ENCODE measurements around the gene SLIT3.

The SLIT3 gene

DNA sequence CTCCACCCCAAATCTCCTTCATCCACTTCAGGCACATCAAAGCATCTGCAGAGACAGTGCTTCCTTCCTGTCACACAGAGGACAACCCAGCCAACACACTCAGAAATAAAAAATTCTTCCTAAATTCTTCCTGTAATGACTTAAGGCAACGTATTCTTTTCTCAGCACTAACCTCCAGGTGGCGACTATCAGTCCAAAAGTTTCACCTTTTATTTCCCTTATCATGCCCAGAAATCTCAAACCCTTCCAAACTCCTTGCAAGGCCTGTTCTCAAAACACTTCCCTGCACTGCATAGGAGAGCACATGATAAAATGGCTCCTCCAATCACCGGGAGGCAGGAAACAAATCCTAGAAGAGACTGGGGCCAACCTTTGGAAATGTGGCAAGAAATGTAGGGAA lies 35.1 kb downstream of the SLIT3 start:
- no peak for DNase-seq (ENCODE audit: low read depth)

DNA sequence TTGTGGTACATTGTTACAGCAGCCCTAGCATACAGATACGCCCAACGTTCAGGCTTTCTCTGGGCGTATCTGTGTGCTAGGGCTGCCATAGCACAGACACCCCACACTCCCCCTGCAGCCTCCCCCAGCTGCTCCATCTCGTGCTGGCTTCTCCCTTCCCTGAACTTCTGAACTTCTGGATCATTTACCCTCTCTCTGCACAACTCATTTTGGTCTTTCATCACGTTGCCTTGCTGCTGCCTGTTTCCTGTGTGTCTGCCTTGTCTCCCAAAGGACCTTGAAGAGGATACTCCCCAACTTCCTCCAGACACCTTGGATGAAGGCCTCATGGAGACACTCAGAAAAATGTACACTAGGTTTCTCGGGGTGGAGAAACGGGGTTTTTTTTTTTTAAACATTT lies 37.3 kb downstream of the SLIT3 start:
- no peak for DNase-seq (ENCODE audit: low read depth)

DNA sequence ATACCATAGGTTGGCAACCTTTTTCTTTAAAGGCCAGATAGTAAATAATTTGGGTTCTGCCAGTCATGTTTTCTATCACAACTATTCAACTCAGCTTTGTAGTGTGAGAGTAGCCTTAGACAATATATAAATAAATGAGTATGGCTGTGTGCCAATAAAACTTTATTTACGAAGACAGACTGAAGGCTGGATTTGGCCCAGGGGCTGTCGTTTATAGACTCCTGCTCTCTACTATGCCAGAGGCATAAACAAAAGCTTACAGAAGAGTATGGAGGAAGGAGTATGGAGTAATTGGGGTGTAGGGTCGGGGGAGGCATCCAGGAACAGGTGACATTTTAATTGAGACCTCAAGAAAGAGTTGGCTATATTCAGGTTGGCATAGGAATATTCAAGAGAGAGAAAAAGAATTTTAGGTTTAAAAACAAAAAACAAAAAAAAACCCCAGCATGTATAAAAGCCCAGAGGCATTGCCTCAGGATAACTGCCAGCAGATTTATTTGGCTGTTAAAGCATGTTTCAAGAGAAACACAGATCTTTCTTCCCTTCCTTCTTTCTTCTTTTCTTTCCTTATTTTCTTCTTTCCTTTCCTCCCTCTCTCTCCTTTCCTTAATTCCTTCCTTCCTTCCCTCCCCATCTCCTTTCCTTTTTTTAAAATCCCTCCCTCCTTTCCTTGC lies 39.9 kb downstream of the SLIT3 start:
- no peak for DNase-seq (ENCODE audit: low read depth)

DNA sequence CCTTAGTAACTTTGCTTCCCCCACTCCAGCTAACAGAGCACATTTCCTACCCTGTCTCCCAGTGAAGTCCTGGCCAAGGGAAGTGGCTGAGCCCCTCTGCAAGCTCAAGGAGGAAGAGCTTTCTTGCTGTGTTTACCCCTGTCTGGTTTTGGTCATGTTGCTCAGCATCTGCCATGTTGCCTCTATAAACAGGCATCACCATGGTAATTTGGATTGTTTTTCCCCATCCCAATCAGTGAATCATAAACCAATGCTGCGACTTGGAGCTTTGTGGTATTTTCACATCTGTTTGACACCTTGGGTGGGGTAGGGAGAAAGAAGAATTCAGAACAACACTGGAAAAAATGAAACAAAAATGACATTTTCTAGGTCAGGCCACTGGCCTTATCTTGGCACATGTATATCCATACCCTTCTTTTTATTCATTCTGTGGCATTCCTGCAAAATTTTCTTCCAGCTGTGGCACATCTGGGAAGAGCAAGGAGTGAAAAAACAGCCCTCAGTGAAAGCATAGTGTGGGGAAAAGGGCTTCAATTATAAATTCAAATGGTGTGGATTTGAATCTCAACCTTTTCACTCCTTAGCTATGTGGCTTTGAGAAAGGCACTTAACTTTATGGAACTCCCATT lies 42.5 kb downstream of the SLIT3 start:
- no peak for DNase-seq (ENCODE audit: low read depth)

DNA sequence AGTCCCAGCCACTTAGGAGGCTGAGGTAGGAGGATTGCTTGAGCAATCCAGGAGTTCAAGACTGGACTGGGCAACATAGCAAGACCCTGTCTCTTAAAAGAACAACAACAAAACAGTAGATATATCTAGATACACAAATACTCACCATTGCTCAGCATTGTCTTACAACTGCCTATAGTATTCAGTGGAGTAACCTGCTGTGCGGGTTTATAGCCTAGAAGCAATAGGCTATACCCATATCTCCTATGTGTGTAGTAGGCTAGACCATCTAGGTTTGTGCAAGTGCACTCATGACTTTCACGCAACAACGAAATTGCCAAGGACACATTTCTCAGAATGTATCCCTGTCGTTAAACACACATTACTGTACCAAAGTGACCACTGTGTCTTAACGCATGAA lies 44.7 kb downstream of the SLIT3 start:
- no peak for DNase-seq (ENCODE audit: low read depth)

DNA sequence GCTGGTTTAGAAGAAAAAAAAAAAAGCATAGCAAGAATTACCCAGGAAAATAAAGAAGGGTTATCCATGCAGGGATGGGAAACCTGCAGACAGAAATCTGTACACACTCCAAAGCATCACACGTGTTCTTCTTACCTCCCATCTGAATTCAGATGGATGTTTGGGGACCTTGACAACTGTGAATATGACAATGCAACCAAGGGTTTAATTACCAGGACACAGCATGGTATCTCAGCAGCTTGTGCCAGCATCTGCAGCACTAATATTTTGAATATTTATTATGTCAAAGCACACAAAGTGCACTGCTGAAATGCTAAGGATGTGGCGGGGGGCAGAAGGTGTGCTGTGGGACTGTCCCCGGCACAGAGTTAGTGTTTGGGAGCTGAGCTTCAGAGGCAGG lies 47.9 kb downstream of the SLIT3 start:
- DNase-seq (ENCODE audit: low read depth) = no peak

DNA sequence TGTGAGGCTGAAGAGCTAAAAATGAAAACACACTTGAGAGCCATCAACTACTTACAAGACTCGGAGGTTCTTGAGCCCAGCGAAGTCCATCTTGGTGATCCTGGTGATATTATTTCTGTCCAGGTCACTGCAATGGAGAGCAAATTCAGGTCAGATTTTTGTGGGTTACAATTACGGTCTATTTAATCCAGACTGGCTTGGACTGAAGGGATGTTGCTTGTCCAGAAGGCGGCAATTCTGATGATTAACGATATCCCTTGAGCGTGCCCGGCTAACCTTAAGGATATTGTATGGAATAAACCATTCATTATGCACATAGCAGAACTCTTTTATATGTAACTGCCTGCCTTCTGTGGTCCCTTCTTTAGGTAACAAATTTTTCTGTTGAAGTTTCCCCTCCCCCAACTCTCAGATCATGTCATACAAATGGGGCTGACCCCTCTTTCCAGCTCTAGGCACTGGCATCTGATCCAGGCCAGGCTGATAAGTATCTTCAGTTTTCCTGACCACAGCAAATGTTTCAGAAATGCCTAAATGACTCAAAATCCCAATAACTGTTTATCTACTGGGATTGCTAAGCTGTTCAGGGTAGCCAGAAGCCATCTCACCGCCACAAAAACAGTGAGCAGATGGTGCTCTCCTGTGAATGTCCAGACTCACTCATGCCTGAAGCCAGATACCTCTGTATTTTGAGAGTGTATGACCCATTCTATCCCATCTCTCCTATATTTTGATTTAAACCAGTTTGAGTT lies 49.4 kb downstream of the SLIT3 start:
- no peak for DNase-seq (ENCODE audit: low read depth)

DNA sequence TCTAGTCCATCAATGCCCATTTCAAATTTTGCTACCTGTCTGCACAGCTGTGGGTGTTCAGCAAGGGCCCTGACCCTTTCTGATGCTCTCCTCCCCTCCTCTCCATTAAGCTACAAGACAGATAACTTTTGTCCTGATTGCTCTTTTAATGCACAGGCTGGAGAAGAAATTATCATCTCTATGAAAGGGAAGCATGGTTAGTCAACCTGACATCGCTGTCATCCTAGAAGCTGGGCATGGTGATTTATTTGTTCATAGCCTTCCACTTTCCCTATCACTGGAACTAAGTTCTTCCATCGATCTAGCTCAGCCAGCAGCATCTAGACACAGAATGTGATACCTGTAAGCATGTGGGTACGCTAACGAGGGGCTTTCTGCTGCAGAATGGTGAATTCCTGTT lies 50.1 kb downstream of the SLIT3 start:
- DNase-seq (ENCODE audit: low read depth) = no peak

DNA sequence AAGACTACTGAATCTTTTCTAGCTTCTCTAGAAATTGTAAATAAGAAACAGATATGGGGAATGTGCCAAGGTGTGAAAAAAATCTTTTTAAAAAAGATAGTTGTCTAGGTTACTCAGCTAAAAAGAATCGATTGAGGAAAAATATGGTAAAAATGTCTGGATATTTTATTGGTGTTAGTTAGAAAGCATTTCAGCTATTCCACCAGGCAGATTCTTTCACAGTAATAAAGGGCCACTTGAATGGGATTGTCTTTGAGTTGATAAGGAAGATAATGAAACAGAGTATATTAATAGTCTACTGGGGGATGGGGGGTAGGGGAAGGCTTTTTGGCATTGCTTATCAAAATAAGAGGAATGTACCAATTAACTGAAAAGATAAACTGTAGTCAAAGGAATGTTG lies 51.9 kb downstream of the SLIT3 start:
- DNase-seq (ENCODE audit: low read depth) = no peak

DNA sequence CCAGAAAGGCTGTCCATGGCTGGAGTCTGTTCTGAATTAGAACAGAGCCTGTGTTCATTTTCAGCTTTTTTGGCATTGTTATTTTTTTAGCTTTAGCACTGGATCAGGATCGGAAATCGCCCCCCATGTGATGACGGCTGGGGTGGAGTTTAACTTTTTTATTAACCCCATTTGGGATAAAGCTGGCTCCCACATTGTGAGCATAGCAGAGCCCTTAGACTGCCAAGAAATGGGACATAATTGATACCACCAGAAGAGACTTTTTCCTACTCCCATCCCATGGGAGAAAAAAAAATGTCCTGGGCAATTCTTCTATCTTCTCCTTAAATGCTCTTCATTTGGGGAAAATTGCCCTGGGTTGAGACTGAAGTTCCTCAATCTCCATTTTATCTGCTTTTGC lies 52.4 kb downstream of the SLIT3 start:
- DNase-seq (ENCODE audit: low read depth) = no peak

DNA sequence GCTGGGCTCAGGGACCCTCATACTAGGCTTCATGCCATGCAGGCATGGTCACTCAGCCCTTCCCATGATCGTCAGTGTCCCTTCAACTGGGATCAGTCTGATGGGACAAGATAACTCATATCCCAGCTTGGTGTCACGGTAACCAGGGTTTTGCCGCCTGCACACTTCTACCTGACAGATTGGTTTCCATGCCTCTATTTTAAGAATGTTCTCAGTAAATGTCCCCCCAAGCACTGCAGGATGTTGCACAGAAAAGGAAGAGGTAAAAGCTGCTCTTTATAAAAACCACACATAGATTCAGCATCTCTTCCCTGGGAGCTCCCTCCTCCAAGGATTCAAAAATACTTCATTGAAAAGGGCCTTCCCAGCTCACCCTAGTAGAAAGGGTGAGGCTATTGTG lies 56.1 kb downstream of the SLIT3 start:
- DNase-seq (ENCODE audit: low read depth) = no peak

DNA sequence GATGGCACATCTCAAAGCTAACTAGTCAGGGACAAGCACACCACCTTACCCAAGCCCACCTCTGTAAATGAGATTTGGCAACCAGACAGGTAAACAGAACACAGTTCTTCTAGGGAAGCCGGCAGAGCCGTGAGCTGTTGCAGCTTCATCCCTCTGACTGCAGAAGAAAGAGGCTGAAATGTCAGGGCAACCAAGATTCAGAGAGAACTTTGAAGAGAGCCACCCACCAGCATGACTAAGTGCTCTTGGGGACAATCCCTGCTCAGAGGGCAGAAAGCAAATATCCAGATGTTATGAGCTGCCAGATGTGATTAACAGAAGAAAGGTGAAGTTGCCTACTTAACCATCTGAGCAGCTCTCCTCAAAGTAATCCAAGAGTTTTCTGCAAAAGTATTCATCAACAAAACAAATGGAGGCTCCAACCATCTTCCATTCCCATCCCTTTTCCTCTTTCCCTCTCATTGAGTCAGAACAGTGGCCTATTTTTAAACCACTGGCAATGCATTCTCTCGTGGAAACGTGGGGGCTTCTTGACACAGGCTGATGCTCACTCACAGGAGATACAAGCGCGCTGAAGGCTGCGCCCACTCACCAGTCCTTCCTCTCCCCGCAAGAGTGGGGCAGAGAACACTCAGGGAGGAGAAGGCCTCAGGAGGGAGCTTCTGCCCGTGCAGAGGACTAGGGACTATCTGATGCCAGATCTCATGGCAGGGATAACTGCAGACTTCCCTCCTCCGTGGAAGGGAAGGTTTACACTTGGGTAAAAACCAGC lies 57.1 kb downstream of the SLIT3 start:
- no peak for DNase-seq (ENCODE audit: low read depth)

DNA sequence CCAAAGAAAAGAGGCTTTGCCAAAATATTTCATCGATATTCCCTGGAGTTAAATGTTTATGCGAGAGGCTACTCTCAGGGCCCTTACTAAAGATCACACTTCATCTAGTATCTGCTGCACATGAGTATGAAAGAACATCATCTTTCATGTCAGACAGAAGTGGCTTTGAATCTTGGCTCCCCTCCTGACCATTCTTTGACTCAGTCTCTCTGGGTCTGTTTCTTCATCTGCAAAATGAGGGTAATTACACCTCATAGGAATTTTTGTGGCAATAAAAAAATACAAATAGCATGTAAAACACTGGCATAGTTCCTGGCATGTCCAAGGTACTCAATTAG lies 58.1 kb downstream of the SLIT3 start:
- DNase-seq (ENCODE audit: low read depth) = no peak

DNA sequence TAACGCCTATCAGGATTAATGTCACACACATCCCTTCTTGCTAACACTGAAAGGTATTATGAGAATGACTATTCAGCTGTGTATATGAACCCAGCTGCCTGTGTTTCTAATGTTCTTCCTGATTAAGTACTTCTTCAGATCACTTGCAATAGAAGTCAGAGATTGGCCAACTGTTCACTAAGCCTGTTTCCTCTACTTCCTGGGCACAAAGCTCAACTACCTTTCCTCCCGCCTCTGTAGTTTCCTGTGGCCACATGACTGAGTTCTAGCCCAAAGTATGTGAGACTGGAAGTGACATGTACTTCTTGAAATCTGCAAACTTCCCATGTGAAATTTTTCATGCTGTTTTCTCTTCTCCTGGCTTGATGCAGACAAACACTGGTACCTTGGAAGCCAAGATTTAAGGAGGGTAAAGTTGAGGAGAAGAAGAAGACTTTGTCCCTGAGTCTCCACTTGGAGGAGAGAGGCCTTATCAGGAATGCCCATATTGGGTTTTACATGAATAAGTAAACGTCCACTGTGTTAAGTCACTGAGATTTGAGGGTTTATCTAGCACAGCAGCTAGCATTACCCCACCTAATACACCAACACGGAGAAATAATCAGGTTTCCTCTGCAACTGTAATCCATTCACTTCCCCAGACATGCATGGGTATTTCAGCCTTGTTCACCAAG lies 58.6 kb downstream of the SLIT3 start:
- no peak for DNase-seq (ENCODE audit: low read depth)

DNA sequence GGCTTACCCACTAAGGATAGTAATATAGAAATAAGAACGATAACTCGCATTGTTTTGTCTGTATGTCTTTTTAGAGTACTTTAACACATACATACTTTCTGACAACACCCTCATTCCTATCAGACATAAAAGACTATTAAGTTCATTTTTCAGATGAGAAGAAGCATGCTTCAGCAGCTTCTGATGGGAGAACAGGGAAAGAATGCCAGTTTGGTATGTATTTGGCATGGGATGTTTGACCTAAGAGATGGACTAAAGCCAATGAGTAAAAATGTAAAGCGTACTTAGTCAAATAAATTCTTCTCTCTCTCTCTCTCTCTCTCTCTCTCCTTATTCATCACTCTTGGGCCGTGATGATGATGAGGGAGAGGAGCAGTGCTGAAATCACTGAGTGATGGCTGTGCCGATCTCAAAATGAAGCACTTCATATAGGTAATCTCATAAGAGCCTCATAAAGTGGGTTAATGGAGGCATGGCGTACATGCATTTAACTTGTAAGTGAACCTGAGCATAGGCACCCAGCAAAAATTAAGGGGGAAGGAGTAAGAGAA lies 71.5 kb downstream of the SLIT3 start:
- DNase-seq (ENCODE audit: low read depth) = no peak

DNA sequence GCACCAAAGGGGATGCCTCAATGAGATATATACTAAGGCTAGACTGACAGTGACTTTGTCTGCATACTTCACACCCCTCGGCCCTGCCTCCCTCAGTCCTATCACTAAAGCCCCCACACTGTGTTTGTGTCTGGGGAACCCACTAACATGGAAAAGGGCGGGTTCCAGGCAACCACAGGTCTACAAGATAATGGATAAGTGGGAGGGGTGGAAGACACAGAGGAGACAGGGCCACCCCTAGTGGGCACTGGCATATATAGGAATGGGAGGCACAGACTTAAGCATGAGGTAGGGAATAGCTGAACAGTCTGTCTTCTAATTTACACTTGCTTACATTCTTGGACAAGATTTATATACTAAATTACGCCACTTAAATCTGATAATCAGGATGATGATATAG lies 74.0 kb downstream of the SLIT3 start:
- no peak for DNase-seq (ENCODE audit: low read depth)

DNA sequence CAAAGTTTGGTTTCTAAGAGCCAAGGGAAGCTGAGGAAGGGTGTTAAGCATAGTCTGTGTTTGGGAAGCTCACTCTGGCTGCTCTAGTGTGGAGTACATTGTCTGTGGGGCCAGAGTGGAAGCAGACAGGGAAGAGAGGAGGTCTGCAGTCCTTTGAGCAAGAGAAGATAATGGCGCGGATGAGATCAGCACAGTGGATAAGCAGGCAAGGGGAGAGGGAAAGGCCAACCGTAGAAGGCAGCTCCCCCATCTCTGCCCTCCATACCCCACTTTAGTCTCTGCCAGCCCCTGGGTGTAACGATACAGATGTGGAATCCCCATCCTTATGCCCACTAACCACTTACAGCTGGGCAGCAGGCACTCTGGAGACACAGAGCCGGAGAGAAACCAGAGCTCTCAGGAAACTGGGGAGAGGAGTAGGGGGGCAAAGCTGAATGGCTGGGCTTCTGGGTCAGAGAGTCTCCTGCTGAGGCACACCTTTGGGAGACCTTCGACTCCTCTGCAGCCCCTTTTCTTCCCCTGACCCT lies 75.0 kb downstream of the SLIT3 start:
- DNase-seq (ENCODE audit: low read depth) = no peak

DNA sequence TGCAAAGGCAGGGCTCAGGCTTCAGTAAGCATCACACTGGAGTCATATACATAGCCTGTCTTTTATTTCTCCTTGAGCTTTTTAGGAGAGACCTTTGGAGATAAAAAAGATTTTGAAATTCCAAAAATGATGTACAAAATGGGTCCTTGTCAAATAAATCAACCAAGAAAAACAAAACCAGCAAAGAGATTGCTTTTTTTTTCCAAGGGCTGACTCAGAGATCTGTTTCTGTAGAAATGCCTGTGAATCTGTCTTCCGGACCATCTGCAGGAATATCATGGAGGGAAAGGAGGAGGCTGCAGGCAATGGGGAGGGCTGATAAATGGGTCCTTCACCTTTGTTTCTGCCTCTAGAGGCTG lies 77.4 kb downstream of the SLIT3 start:
- DNase-seq (ENCODE audit: low read depth) = no peak

DNA sequence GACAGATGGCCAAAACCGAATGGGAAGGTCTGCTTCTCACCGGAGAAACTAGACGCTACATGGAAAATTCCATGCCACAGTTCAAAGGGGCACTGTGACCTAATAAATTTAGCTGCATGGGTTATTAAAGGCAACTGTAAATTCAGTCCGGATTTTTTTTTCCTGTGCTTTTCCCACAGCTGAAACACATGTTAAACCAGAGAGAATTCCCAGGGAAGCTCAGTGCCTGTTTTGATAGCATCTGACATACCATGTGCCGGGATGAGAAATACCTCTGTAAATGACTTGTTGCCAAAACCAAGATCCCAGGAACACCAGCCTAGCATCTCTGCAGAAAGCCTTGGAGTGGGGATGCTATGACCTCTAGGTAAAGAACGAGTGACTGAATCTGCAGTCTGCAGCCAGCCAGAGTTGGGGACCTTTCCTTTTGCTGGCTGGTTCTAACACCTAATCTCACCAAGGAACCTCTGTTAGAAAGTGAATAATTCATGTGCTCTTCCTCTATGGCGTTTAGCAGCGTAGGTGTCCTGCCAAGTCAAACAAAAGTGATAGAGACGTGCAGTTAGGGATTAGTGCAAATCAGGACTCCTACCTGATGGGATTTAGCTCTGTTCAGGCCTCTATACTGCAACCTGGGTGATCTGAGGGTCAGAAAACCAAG lies 77.9 kb downstream of the SLIT3 start:
- DNase-seq (ENCODE audit: low read depth) = no peak

DNA sequence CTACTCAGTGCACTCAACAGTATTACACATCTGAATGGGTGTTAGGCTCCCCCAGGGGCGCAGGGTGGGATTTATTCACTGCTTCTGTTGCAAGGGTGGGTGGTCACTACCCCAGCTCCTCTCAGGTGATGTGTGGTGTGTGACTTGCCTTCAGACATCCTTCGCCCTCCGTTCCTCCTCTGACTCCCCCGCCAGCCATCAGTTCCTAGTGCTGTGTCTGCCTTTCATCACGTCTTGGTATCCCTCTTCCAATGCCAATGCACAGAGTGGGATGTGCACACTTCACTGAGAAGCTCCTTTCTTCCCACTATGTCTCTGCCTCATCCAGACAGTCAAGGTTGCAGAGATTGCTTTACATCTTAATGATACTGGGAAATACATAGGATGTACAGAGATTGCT lies 79.4 kb downstream of the SLIT3 start:
- no peak for DNase-seq (ENCODE audit: low read depth)

DNA sequence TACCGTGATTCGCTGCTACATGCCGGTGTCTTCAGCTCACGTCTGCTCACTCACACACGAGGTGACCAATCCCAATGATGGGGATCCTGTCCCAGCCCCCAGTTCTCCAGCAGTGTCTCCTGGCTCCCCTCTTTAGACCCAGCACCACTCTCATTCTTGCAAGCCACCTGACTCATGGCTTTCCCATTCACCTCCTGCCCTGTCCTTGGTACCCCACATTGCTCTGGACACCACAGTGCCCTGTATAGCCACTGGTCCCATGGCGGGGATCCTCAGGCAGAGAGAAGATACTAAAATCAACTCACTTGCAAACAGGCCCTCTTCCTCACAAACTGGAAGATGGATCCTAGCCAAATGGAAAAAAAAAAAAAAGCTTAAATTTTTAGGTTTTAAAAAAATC lies 81.0 kb downstream of the SLIT3 start:
- DNase-seq (ENCODE audit: low read depth) = no peak
